Measurements from ENCODE around the gene ATRN. TPM values are rescaled to one million over a fixed set of nuclear protein-coding genes. Genes with fewer than 3 reads are reported as not detected.

The ATRN gene
- total RNA-seq, 2 donors from 2014 or later = 17.0 to 23.1 TPM

GRCh38 chr20:3560578-3560977 is 89.8 kb downstream of the ATRN start:
- TF ChIP-seq, protein P1, sequence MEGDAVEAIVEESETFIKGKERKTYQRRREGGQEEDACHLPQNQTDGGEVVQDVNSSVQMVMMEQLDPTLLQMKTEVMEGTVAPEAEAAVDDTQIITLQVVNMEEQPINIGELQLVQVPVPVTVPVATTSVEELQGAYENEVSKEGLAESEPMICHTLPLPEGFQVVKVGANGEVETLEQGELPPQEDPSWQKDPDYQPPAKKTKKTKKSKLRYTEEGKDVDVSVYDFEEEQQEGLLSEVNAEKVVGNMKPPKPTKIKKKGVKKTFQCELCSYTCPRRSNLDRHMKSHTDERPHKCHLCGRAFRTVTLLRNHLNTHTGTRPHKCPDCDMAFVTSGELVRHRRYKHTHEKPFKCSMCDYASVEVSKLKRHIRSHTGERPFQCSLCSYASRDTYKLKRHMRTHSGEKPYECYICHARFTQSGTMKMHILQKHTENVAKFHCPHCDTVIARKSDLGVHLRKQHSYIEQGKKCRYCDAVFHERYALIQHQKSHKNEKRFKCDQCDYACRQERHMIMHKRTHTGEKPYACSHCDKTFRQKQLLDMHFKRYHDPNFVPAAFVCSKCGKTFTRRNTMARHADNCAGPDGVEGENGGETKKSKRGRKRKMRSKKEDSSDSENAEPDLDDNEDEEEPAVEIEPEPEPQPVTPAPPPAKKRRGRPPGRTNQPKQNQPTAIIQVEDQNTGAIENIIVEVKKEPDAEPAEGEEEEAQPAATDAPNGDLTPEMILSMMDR (IDR thresholded peaks at IDR 0.05) = no peak
- Histone ChIP-seq H3K27ac (no peak overlapping the region), H3K27me3 (no peaks in the 10 kb centered on the region), H3K4me3 (no peak overlapping the region), H3K9me3 (no peaks in the 10 kb centered on the region), H3K9ac (ENCODE audit: low read depth in 2 of 2, low read length in 2 of 2) (no peak overlapping the region), H3K36me3 (no peaks in the 10 kb centered on the region), H3K4me1 (no peaks in the 10 kb centered on the region)
- intact Hi-C loops (cut with DNase I) = no loop called here
- DNase-seq = no peak

DNA sequence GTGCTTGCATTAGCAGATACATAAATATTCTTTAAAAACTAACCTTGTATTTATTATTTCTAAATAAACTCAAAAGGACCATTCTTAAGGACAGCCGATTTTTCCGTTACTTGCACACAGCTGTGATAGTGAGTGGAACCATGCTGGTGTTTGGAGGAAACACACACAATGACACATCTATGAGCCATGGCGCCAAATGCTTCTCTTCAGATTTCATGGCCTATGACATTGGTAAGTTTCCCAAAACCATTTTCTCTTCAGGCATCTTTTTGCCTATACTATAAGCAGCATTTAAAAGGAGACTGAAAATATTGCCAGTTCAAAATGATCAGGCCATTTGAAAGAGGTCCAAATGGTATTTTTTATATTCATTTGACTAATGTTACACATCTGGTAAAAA is 92.3 kb downstream of the ATRN start:
- TF ChIP-seq, protein P1 (IDR thresholded peaks at IDR 0.05) = no peak
- Histone ChIP-seq H3K9me3 (no peaks in the 10 kb centered on the region), H3K27ac (no peak overlapping the region), H3K27me3 (no peaks in the 10 kb centered on the region), H3K4me1 (no peaks in the 10 kb centered on the region), H3K9ac (ENCODE audit: low read depth in 2 of 2, low read length in 2 of 2) (no peak overlapping the region), H3K4me3 (no peak overlapping the region), H3K36me3 (no peaks in the 10 kb centered on the region)
- DNase-seq = no peak
- intact Hi-C loops (cut with DNase I) = no loop called here

GRCh38 chr20:3563548-3564177 is 92.8 kb downstream of the ATRN start:
- Histone ChIP-seq H3K36me3 (no peaks in the 10 kb centered on the region), H3K27ac (no peak overlapping the region), H3K4me1 (no peaks in the 10 kb centered on the region), H3K9ac (ENCODE audit: low read depth in 2 of 2, low read length in 2 of 2) (no peak overlapping the region), H3K4me3 (no peak overlapping the region), H3K9me3 (no peaks in the 10 kb centered on the region), H3K27me3 (no peaks in the 10 kb centered on the region)
- TF ChIP-seq, protein P1 (IDR thresholded peaks at IDR 0.05) = peak; percentile 65
- intact Hi-C loops (cut with DNase I) = no loop called here
- peak; percentile 20 for DNase-seq

DNA sequence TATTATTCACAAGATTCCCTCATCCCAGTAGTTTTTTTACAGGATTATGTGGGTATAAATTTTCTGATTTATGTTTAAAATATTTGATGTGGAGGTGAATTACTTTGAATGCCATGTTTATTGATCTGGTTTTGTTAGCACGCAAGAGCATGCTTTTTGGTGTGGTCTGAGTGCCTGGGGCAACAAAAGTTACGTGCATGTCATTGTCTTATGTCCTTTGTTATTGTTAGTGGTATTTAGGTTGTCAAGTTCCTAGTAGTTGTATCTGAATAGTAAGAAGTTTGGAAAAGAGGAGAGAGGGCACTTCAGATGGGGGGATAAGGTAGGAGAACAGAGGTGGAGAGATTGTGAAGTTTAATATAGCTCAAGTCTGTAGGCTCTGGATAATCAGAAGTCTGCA is 95.0 kb downstream of the ATRN start:
- no peaks in the 10 kb centered on the region for H3K4me1 ChIP-seq
- H3K9me3 ChIP-seq = no peaks in the 10 kb centered on the region
- H3K36me3 ChIP-seq = no peaks in the 10 kb centered on the region
- H3K4me3 ChIP-seq = no peak overlapping the region
- H3K9ac ChIP-seq (ENCODE audit: low read depth in 2 of 2, low read length in 2 of 2) = no peak overlapping the region
- no peaks in the 10 kb centered on the region for H3K27me3 ChIP-seq
- TF ChIP-seq, protein P1 (IDR thresholded peaks at IDR 0.05) = no peak
- DNase-seq = no peak
- intact Hi-C loops (cut with DNase I) = no loop called here
- no peak overlapping the region for H3K27ac ChIP-seq

DNA sequence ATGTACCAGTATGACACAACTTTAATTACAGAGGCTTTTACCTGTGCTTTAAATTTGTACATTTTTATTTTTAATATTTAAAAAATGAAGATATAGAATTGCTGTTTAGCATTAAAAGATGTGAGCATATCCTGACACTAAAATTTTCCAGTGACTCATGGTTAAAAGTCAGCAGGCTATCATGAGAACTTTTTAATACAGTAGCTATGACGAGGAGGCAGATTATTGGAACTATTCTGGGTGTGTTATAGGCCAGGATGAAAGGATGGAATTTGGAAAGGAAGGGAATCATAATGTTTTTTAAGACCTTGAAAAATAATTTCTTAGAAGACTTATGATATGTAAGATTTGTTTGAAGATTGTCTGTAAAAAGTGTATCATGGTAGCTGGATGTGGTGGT is 101.3 kb downstream of the ATRN start:
- H3K4me3 ChIP-seq = no peak overlapping the region
- TF ChIP-seq, protein P1 (IDR thresholded peaks at IDR 0.05) = no peak
- H3K27ac ChIP-seq = no peak overlapping the region
- no peaks in the 10 kb centered on the region for H3K4me1 ChIP-seq
- no peak for DNase-seq
- H3K36me3 ChIP-seq = peaks cover 3% of the 10 kb centered on the region
- H3K9me3 ChIP-seq = no peaks in the 10 kb centered on the region
- intact Hi-C loops (cut with DNase I) = no loop called here
- H3K27me3 ChIP-seq = no peaks in the 10 kb centered on the region
- H3K9ac ChIP-seq (ENCODE audit: low read depth in 2 of 2, low read length in 2 of 2) = no peak overlapping the region
